Dermis microvascular lymphatic vessel endothelial cell (primary cell): Measurements from ENCODE around the gene MROH2B. TPM values are rescaled to one million over a fixed set of nuclear protein-coding genes. Genes with fewer than 3 reads are reported as not detected.
"Not testable (repeated sequence)": the region's sequence is repeated elsewhere in the genome, so short reads cannot be mapped to it uniquely, and the experiment has no call there.

Source experiments
- DNase-seq, 2 donors: peaks; one replicate each; pipeline versions ENCODE4 v3.0.0 to v3.0.0-alpha.2; 2010; ENCODE audit warnings: low read depth in 2 of 2
- total RNA-seq: library from RNA; depleted of rRNA; stranded (reverse); fragments of >200 nt; gene quantifications from 2 replicates; pipeline ENCODE4 v1.2.1, GENCODE V29; 2014

MROH2B gene
- total RNA-seq, 1 donor from 2014 or later = not detected

DNA sequence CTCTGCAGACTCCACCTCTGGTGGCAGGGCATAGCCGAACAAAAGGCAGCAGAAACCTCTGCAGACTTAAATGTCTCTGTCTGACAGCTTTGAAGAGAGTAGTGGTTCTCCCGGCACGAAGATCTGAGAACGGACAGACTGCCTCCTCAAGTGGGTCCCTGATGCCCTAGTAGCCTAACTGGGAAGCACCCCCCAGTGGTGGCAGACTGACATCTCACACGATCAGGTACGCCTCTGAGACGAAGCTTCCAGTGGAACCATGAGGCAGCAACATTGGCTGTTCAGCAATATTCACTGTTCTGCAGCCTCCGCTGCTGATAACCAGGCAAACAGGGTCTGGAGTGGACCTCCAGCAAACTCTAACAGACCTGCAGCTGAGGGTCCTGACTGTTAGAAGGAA, 48.5 kb downstream of the MROH2B start:
- not testable (repeated sequence) for DNase-seq

GRCh38 chr5:41012318-41012717, 58.8 kb downstream of the MROH2B start:
- no peak for DNase-seq

DNA sequence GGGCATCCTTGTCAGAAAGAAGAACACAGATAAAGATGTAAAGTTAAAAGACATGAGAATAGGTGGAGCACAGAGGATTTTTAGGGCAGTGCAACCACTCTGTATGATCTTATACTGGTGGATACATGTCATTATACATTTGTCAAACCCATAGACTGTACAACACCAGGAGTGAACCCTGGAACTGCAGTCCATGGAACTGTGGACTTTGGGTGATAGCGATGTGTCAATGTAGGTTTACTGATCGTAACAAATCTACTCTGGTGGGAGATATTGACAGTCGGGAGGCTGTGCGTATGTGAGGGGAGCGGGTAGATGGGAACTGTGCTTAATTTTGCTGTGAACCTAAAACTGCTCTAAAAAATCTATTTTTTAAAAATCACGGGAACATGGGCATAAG, 60.6 kb downstream of the MROH2B start:
- DNase-seq = no peak

GRCh38 chr5:41009232-41009631, 61.9 kb downstream of the MROH2B start:
- no peak for DNase-seq

GRCh38 chr5:41004931-41005330, 66.2 kb downstream of the MROH2B start:
- no peak for DNase-seq

DNA sequence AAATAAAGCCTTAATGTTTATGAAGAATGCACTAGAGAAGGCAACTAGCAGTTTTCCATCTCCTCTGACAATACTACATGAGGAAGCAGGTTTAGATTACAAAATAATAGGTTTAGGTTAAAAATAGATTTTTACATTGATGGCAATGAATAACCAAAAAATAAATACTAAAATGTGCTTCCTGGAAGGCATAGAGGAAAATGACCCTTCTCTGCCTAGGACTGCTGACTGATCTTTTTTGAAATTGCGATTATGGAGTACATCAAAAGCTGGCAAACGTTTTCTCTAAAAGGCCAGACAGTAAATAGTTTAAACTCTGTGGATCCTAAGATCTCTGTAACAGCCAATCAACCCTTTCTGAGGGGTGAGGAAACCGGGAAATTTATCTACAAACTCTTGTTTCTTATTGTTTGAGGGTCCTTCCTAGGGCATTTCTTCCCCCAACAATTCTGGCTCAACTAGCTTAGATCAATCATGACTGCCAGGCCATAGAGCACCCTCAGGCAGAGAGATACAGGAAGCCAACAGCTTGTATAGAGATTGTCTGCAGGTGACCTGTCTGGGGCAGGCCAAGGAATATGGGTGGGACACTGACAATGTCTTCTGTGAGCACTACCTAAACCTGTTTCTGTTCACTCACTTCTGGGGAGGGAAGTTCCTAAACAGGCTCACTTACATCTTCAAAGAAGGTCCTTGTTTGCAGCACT, 67.3 kb downstream of the MROH2B start:
- DNase-seq = no peak

- DNase-seq = no peak
These were observed 71.2 kb downstream of the MROH2B start for GRCh38 chr5:40999966-41000365.

DNA sequence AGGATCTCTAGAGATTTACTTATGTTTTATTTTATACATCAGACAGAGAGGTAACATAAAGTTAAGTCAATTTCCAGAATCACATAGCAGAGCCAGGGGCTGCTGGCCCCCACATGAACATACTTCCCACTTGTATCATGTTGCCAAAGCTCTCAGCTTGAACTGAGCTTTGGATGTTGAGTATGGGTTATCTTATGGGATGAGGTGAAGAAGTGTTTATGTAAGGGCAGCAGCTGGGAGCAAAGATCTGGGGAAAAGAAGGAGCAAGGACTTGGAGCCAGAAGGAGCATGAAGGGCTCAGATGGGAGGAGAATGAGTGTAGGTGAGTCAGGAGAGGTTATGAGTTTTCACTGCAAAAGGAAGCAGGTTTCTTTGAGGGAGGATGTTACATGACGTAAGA, 72.0 kb downstream of the MROH2B start:
- no peak for DNase-seq

DNA sequence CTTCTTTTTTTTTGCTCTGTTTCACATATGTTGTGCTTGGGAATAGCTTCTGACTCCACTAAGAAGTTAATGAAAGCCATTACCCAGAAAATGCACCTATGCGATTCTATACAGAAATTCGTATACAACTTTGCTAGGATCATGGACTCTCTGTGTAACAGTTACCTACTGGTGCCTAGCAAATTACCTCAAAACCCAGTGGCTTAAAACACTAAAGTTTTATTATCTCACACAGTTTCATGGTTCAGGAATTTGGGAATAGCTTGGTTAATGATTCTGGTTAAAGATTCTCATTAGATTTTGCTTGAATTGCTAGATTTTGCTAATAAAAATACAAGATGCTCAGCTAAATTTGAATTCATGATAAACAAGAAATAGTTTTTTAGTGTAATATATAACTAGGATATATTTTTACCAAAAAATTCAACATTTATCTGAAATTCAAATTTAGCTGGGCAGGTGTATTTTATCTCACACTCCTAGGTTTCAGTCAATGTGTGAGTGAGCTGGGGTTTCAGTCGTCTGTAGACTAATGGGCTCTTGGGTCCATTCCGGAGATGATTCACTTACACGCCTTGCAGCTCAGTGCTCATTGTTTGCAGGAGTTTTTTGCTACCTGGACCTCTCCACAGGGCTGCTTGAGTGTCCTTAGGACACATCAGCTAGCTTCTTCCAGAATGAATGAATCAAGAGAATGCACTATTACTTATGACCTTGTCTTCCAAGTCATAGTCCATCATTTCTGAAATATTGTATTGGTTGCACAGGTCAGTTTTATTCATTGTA, 75.1 kb downstream of the MROH2B start:
- no peak for DNase-seq

DNA sequence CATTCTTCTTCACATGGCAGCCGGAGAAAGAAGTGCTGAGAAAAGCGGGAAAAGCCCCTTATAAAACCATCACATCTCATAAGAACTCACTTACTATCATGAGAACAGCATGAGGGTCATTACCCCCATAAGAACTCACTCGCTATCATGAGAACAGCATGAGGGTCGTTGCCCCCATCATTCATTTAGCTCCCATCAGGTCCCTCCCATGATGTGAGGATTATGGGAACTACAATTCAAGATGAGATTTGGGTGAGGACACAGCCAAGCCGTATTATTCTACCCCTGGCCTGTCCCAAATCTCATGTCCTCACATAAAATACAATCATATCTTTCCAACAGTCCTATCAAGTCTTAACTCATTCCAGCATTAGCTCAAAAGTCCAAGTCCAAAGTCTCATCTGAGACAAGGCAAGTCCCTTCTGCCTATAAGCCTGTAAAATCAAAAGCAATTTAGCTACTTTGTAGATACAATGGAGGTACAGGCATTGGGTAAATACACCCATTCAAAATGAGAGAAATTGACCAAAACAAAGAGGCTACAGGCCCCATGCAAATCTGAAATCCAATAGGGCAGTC, 79.1 kb downstream of the MROH2B start:
- DNase-seq = no peak

GRCh38 chr5:40991168-40991980, 79.8 kb downstream of the MROH2B start:
- DNase-seq = peak; percentile 58 to 69

DNA sequence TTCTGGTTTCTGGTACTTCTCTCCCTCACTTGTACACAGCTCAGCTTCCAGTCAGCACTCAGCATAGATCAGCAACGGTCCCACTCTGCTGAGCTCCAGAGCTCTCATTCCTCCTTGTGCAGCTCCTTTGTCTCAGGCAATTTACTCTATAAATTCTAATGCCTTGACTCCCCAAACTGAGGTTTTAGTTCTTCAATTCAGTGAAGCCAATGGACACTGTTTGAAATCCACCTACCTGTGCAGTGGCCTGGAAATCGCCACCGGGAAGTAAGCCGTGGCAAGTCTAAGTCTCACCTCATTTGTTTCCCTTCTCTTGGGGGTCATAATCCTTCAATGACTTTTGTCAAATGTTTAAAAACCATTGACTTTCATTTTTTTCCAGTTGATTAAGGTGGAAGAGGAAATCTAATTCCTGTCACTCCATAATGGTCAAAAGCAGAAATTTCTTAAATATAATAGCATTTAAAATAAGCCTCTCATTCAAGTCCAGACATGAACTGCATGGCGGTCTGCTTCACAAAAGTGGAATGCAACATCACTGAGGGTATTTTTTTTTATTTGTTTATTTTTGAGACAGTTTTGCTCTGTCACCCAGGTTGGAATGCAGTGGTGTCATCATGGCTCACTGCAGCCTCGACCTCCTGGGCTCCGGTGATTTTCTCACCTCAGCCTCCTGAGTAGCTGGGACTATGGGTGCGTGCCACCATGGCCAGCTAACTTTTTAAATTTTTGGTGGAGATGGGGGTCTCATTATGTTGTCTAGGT, 82.2 kb downstream of the MROH2B start:
- DNase-seq = no peak

- no peak for DNase-seq
These were observed 83.8 kb downstream of the MROH2B start for GRCh38 chr5:40987349-40987748.

- DNase-seq = no peak
These were observed 84.5 kb downstream of the MROH2B start for GRCh38 chr5:40986666-40987065.

- DNase-seq = no peak
These were observed 85.6 kb downstream of the MROH2B start for GRCh38 chr5:40985501-40985900.

DNA sequence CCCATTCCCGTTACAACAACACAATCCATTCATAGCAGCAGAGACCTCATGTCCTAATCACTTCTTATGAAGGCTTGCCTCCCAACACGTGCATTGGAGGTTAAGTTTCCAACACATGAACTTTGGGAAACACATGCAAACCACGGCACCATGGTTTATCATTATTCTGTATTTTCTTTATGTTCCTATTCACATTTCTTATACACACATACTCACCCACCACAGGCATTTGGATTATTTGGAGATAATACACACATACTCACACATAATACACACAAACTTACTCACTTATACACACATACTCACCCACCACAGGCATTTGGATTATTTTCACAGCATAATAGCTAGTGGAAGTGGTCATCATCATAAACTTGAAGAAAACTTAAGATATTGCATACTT, 86.3 kb downstream of the MROH2B start:
- no peak for DNase-seq

GRCh38 chr5:40983781-40984180, 87.4 kb downstream of the MROH2B start:
- DNase-seq = no peak

GRCh38 chr5:40981420-40981819, 89.7 kb downstream of the MROH2B start:
- no peak for DNase-seq

- no peak for DNase-seq
These were observed 94.3 kb downstream of the MROH2B start for GRCh38 chr5:40976836-40977235.

DNA sequence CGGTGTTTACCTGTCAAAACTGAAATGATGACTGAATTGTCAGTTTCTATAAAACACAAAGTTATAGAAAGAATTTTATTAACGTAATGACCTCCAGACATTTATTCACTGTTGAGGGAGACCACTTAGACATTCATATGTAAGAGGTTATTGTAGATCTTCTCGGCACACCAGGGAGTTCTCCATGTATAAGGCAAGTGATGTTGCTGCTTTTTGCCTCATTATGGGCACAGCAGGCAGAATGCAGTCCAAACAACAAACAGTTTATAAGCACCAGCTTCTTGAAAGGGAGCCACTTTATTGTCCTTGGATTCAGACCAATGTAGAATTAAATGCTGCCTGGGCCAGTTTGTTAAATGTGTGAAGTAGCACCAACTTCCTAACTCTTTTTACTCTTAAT, 95.1 kb downstream of the MROH2B start:
- DNase-seq = no peak

DNA sequence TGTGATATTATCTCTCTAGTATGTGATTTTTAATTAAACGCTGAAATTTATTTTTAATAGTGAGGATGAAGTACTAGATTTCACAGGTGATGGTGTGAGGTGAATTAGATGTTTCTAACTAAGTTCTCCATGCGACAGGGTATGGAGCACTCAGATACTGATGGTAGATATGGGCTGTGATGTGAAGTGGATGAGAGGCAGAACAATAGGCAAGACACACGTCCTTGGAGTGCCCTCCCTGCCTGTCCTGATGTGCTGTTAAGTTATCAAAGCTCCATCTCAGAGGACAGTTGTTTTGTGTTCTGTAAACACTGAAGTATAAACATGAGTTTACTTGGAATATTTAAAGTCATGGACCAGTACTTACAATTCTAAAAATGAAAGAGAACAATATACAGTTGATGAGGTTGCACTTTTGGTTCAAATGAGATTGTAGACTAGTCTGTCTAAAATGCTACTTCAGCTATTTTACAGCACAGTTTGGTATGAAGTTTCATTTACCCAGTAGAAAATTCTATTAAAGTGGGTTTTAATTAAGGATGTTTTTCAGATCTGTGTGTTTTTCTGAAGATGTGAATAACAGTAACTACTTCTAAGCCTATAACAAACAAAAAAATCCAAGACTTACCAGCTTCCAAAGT, 97.7 kb downstream of the MROH2B start:
- DNase-seq = no peak
